NCI-H2029 (cell line): ENCODE results near the gene RTL1.

Experiments used
- DNase-seq: peaks from one replicate; lab custom pipeline; 2025; lab: John Stamatoyannopoulos, UW

RTL1 gene

GRCh38 chr14:100864960-100865681 lies 38.4 kb downstream of the RTL1 start:
- no peak for DNase-seq

GRCh38 chr14:100864206-100864605 lies 39.3 kb downstream of the RTL1 start:
- no peak for DNase-seq

GRCh38 chr14:100862793-100863192 lies 40.7 kb downstream of the RTL1 start:
- DNase-seq, result no peak

GRCh38 chr14:100862277-100862676 lies 41.2 kb downstream of the RTL1 start:
- DNase-seq, result no peak

- no peak for DNase-seq
Observed at GRCh38 chr14:100861937-100862247, 41.6 kb downstream of the RTL1 start.

GRCh38 chr14:100861188-100861936 lies 42.2 kb downstream of the RTL1 start:
- DNase-seq, result no peak

GRCh38 chr14:100860556-100861187 lies 42.9 kb downstream of the RTL1 start:
- DNase-seq, result no peak

GRCh38 chr14:100859781-100860180 lies 43.7 kb downstream of the RTL1 start:
- DNase-seq, result no peak

- no peak for DNase-seq
Observed at GRCh38 chr14:100858838-100859220, 44.7 kb downstream of the RTL1 start.

- DNase-seq, result no peak
Observed at GRCh38 chr14:100857923-100858837, 45.3 kb downstream of the RTL1 start.

GRCh38 chr14:100857233-100857922 lies 46.1 kb downstream of the RTL1 start:
- no peak for DNase-seq

GRCh38 chr14:100856056-100856950 lies 47.2 kb downstream of the RTL1 start:
- no peak for DNase-seq

GRCh38 chr14:100855256-100855930 lies 48.1 kb downstream of the RTL1 start:
- no peak for DNase-seq

GRCh38 chr14:100854435-100854834 lies 49.1 kb downstream of the RTL1 start:
- no peak for DNase-seq

GRCh38 chr14:100851946-100852620 lies 51.4 kb downstream of the RTL1 start:
- DNase-seq, result no peak

- DNase-seq, result no peak
Observed at GRCh38 chr14:100851586-100851916, 52.0 kb downstream of the RTL1 start.

GRCh38 chr14:100850841-100851585 lies 52.5 kb downstream of the RTL1 start:
- peak; percentile 26 for DNase-seq

GRCh38 chr14:100849115-100849781 lies 54.3 kb downstream of the RTL1 start:
- no peak for DNase-seq
